ENCODE results near the gene QKI. TPM values are rescaled to one million over a fixed set of nuclear protein-coding genes. Genes with fewer than 3 reads are reported as not detected.

Gene QKI
- total RNA-seq, 1 experiment from 2014 or later = 64.3 TPM

- Histone ChIP-seq H2AFZ (ENCODE audit: low read length) (no peak overlapping the region), H3K9ac (ENCODE audit: low read length) (no peak overlapping the region), H3K4me3 (ENCODE audit: low read length) (no peak overlapping the region), H3K9me3 (ENCODE audit: low read length) (no peaks in the 10 kb centered on the region), H3K9me2 (replicated peaks; ENCODE audit: low read length) (no peaks in the 10 kb centered on the region), H3K36me3 (ENCODE audit: low read depth, low read length) (no peaks in the 10 kb centered on the region), H3K4me1 (ENCODE audit: insufficient read depth, low read length) (no peaks in the 10 kb centered on the region), H3K27ac (ENCODE audit: low read length) (no peak overlapping the region), H4K20me1 (ENCODE audit: low read length) (no peaks in the 10 kb centered on the region), H3F3A (ENCODE audit: low read length, unreplicated experiment) (no peaks in the 10 kb centered on the region), H3K27me3 (ENCODE audit: low read length) (no peaks in the 10 kb centered on the region), H3K4me2 (ENCODE audit: low read length) (no peak overlapping the region), H3K79me2 (ENCODE audit: low read length) (no peaks in the 10 kb centered on the region)
- CTCF ChIA-PET = no interaction called here
- no TSS peak for BruUV-seq (replicated peaks)
- TF ChIP-seq CTCF (conservative IDR thresholded peaks at IDR 0.05; ENCODE audit: low read depth, low read length) (no peak), EZH2 (IDR thresholded peaks at IDR 0.05; ENCODE audit: low read length, unreplicated experiment) (no peak), EZH2phosphoT487 (IDR thresholded peaks at IDR 0.05; ENCODE audit: borderline replicate concordance, low read length) (no peak)
- intact Hi-C loops (cut with micrococcal nuclease) = no loop called here
- DNase-seq = no peak
- POLR2A ChIA-PET (ENCODE audit: unreplicated experiment) = no interaction called here
- no peak for ATAC-seq
Measured at GRCh38 chr6:163367497-163368183, 46.9 kb upstream of the QKI start.

GRCh38 chr6:163369141-163369540 is 45.4 kb upstream of the QKI start:
- Histone ChIP-seq H3K4me2 (ENCODE audit: low read length) (no peak overlapping the region), H3K9me2 (replicated peaks; ENCODE audit: low read length) (no peaks in the 10 kb centered on the region), H3K9ac (ENCODE audit: low read length) (no peak overlapping the region), H3K4me3 (ENCODE audit: low read length) (no peak overlapping the region), H3K27me3 (ENCODE audit: low read length) (no peaks in the 10 kb centered on the region), H2AFZ (ENCODE audit: low read length) (no peak overlapping the region), H3K9me3 (ENCODE audit: low read length) (no peaks in the 10 kb centered on the region), H3K4me1 (ENCODE audit: insufficient read depth, low read length) (no peaks in the 10 kb centered on the region), H4K20me1 (ENCODE audit: low read length) (no peaks in the 10 kb centered on the region), H3K27ac (ENCODE audit: low read length) (no peak overlapping the region), H3F3A (ENCODE audit: low read length, unreplicated experiment) (no peaks in the 10 kb centered on the region), H3K79me2 (ENCODE audit: low read length) (no peaks in the 10 kb centered on the region), H3K36me3 (ENCODE audit: low read depth, low read length) (no peaks in the 10 kb centered on the region)
- ChIA-PET CTCF (no interaction called here), POLR2A (ENCODE audit: unreplicated experiment) (no interaction called here)
- no peak for ATAC-seq
- intact Hi-C loops (cut with micrococcal nuclease) = no loop called here
- BruUV-seq (replicated peaks) = no TSS peak
- DNase-seq = no peak
- TF ChIP-seq EZH2 (IDR thresholded peaks at IDR 0.05; ENCODE audit: low read length, unreplicated experiment) = no peak
- no peak for TF ChIP-seq CTCF (conservative IDR thresholded peaks at IDR 0.05; ENCODE audit: low read depth, low read length)
- no peak for TF ChIP-seq EZH2phosphoT487 (IDR thresholded peaks at IDR 0.05; ENCODE audit: borderline replicate concordance, low read length)

DNA sequence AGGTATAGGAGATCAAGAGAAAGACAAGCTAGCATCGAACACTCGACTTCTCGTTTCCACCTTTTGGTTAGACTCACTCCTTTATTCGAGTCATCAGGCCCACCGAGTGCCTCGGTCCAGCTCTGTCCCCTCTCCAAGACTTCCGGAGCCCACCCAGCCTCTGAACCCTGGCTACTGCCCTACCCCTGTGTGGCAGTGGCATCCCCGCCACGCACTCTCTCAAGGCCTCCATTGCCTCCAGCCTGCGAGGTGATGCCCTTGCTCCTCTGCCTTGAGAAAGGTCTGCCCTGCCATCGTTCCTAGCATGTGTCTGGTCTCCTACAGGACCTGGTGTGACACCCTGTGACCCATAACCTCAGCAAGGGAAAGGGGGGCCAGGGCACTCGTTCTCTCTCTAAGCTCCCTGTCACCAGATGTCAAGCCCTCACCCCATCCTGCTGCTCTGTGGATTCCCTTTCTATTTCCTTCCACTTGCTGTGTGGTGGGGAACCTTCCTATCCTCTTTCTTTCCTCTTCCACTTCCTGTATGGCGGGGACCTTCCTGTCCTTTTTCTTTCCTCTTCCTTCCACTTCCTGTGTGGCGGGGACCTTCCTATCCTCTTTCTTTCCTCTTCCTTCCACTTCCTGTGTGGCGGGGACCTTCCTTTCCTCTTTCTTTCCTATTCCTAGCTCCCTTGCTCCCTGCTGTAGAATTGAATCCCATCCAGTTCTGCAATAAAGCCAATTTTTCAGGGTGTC is 44.7 kb upstream of the QKI start:
- DNase-seq (no peak), ATAC-seq (no peak)
- CTCF ChIA-PET = no interaction called here
- Histone ChIP-seq H3K9me2 (replicated peaks; ENCODE audit: low read length) (no peaks in the 10 kb centered on the region), H3K27me3 (ENCODE audit: low read length) (no peaks in the 10 kb centered on the region), H3K9me3 (ENCODE audit: low read length) (no peaks in the 10 kb centered on the region), H3K4me2 (ENCODE audit: low read length) (no peak overlapping the region), H2AFZ (ENCODE audit: low read length) (no peak overlapping the region), H4K20me1 (ENCODE audit: low read length) (no peaks in the 10 kb centered on the region), H3K36me3 (ENCODE audit: low read depth, low read length) (no peaks in the 10 kb centered on the region), H3K27ac (ENCODE audit: low read length) (no peak overlapping the region), H3K9ac (ENCODE audit: low read length) (no peak overlapping the region), H3F3A (ENCODE audit: low read length, unreplicated experiment) (no peaks in the 10 kb centered on the region), H3K4me3 (ENCODE audit: low read length) (no peak overlapping the region), H3K4me1 (ENCODE audit: insufficient read depth, low read length) (no peaks in the 10 kb centered on the region), H3K79me2 (ENCODE audit: low read length) (no peaks in the 10 kb centered on the region)
- TF ChIP-seq EZH2phosphoT487 (IDR thresholded peaks at IDR 0.05; ENCODE audit: borderline replicate concordance, low read length) (no peak), CTCF (conservative IDR thresholded peaks at IDR 0.05; ENCODE audit: low read depth, low read length) (no peak), EZH2 (IDR thresholded peaks at IDR 0.05; ENCODE audit: low read length, unreplicated experiment) (no peak)
- BruUV-seq (replicated peaks) = no TSS peak
- POLR2A ChIA-PET (ENCODE audit: unreplicated experiment) = no interaction called here
- intact Hi-C loops (cut with micrococcal nuclease) = no loop called here

All from PC-3 (cell line).